ENCODE measurements around the gene RALGAPA2. TPM values are rescaled to one million over a fixed set of nuclear protein-coding genes. Genes with fewer than 3 reads are reported as not detected.
A peak's percentile ranks its signal among the peaks of the same experiment; 100 is the strongest.

Gene RALGAPA2
- total and polyA plus RNA-seq, 2 of the 13 experiments (the other 11 are each of a cell fraction or from before 2014, with no cell fraction given): 13.8 to 17.7 TPM

GRCh38 chr20:20554951-20555350 lies 157.5 kb downstream of the RALGAPA2 start:
- CTCF ChIA-PET (ENCODE audit: low intra/inter-chr PET ratio, low total read pairs): no interaction called here
- H3K4me2 ChIP-seq (ENCODE audit: low read depth, low read length): no peak overlapping the region
- peaks cover 20% of the 10 kb centered on the region for H3K4me1 ChIP-seq (ENCODE audit: insufficient read depth, low read length)
- no peaks in the 10 kb centered on the region for H3K27me3 ChIP-seq (ENCODE audit: control insufficient read depth in 1 of 2, insufficient read depth in 2 of 2, low read length in 2 of 2)
- peaks cover 0 to 3% of the 10 kb centered on the region in 2 experiments; a peak in 2 of 5 replicates for H3K36me3 ChIP-seq (replicated peaks in 1 of 2; ENCODE audit: control insufficient read depth in 1 of 2, insufficient read depth in 2 of 2, low read length in 2 of 2)
- no peak for FAIRE-seq
- H3K9ac ChIP-seq (ENCODE audit: insufficient read depth, low read depth, low read length): no peak overlapping the region
- 66% methylated on average over 2 of the region's 2 CpGs for WGBS (ENCODE audit: low lambda C conversion rate)
- H3K27ac ChIP-seq (ENCODE audit: extremely low read length, insufficient read depth, low read length): no peak overlapping the region
- intact Hi-C loops (cut with micrococcal nuclease; ENCODE audit: unreplicated experiment) (no loop called here), in situ Hi-C loops (cut with HindIII; ENCODE audit: extremely low pct_ligation_motif_present, low pct_unique_long_range_greater_than_20kb) (no loop called here)
- no peak for DNase-seq (ENCODE audit: low spot score)
- ATAC-seq: no peak
- BruUV-seq (replicated peaks): no TSS peak
- H3K9me3 ChIP-seq (ENCODE audit: low read length): peaks cover 7% of the 10 kb centered on the region; the same call in 1 of the 2 replicates
- H3K79me2 ChIP-seq (ENCODE audit: insufficient read depth, low read length): no peaks in the 10 kb centered on the region
- POLR2A ChIA-PET: no interaction called here
- TF ChIP-seq HNRNPK (IDR thresholded peaks at IDR 0.05; ENCODE audit: low read depth, low read length, poor library complexity, severe bottlenecking) (no peak), ZNF10 (CRISPR knock-in tag; IDR thresholded peaks at IDR 0.05; ENCODE audit: borderline replicate concordance, low read depth) (peak; percentile 97), ZNF513 (CRISPR knock-in tag; conservative IDR thresholded peaks at IDR 0.05) (no peak), ZBTB1 (CRISPR knock-in tag; IDR thresholded peaks at IDR 0.05; ENCODE audit: borderline replicate concordance) (no peak), ZNF331 (CRISPR knock-in tag; IDR thresholded peaks at IDR 0.05) (no peak)
- H3K4me3 ChIP-seq (replicated peaks in 1 of 3; ENCODE audit: insufficient read depth in 1 of 3, low read depth in 2 of 3, low read length in 3 of 3): no peak overlapping the region
- no peak overlapping the region for H2AFZ ChIP-seq (ENCODE audit: low read length)
- H4K20me1 ChIP-seq (ENCODE audit: insufficient read depth, low read length): no peaks in the 10 kb centered on the region

GRCh38 chr20:20553541-20553940 lies 158.9 kb downstream of the RALGAPA2 start:
- no peaks in the 10 kb centered on the region for H3K79me2 ChIP-seq (ENCODE audit: insufficient read depth, low read length)
- H3K4me3 ChIP-seq (replicated peaks in 1 of 3; ENCODE audit: insufficient read depth in 1 of 3, low read depth in 2 of 3, low read length in 3 of 3): no peak overlapping the region
- H3K4me2 ChIP-seq (ENCODE audit: low read depth, low read length): no peak overlapping the region
- ATAC-seq (no peak), DNase-seq (ENCODE audit: low spot score) (no peak), FAIRE-seq (no peak)
- H3K9ac ChIP-seq (ENCODE audit: insufficient read depth, low read depth, low read length): no peak overlapping the region
- CTCF ChIA-PET (ENCODE audit: low intra/inter-chr PET ratio, low total read pairs): no interaction called here
- POLR2A ChIA-PET: no interaction called here
- no peak overlapping the region for H3K27ac ChIP-seq (ENCODE audit: extremely low read length, insufficient read depth, low read length)
- no peaks in the 10 kb centered on the region for H4K20me1 ChIP-seq (ENCODE audit: insufficient read depth, low read length)
- H3K36me3 ChIP-seq (replicated peaks in 1 of 2; ENCODE audit: control insufficient read depth in 1 of 2, insufficient read depth in 2 of 2, low read length in 2 of 2): peaks cover 0 to 3% of the 10 kb centered on the region in 2 experiments; a peak in 2 of 5 replicates
- H2AFZ ChIP-seq (ENCODE audit: low read length): no peak overlapping the region
- intact Hi-C loops (cut with micrococcal nuclease; ENCODE audit: unreplicated experiment) (no loop called here), in situ Hi-C loops (cut with HindIII; ENCODE audit: extremely low pct_ligation_motif_present, low pct_unique_long_range_greater_than_20kb) (no loop called here)
- H3K9me3 ChIP-seq (ENCODE audit: low read length): peaks cover 7% of the 10 kb centered on the region; the same call in 1 of the 2 replicates
- peaks cover 34% of the 10 kb centered on the region for H3K4me1 ChIP-seq (ENCODE audit: insufficient read depth, low read length)
- TF ChIP-seq ZIK1 (CRISPR knock-in tag; IDR thresholded peaks at IDR 0.05; ENCODE audit: borderline replicate concordance, low read depth) (no peak), KLF9 (CRISPR knock-in tag; IDR thresholded peaks at IDR 0.05; ENCODE audit: low read depth) (no peak), SMAD1 (CRISPR knock-in tag; IDR thresholded peaks at IDR 0.05; ENCODE audit: borderline replicate concordance, low read depth) (no peak), TFE3 (CRISPR knock-in tag; IDR thresholded peaks at IDR 0.05) (no peak), GLI4 (CRISPR knock-in tag; IDR thresholded peaks at IDR 0.05; ENCODE audit: borderline replicate concordance) (no peak), ZNF251 (CRISPR knock-in tag; IDR thresholded peaks at IDR 0.05) (no peak), SIN3B (IDR thresholded peaks at IDR 0.05; ENCODE audit: low read length) (no peak), ZHX1 (CRISPR knock-in tag; IDR thresholded peaks at IDR 0.05; ENCODE audit: low read depth) (no peak)
- BruUV-seq (replicated peaks): no TSS peak
- H3K27me3 ChIP-seq (ENCODE audit: control insufficient read depth in 1 of 2, insufficient read depth in 2 of 2, low read length in 2 of 2): no peaks in the 10 kb centered on the region

Data from HepG2 (cell line).